Stimulated activated naive CD8-positive, alpha-beta T cell treated with anti-CD3 and anti-CD28 coated beads, Interleukin-15, amount 100 ng/mL, for 72 hours (primary cell): ENCODE measurements around the gene CAMTA1.

Experiments used
- ATAC-seq: fragments of 150-1000 bp; cut with Tn5 transposase; 2 replicates; pipeline ENCODE4 v1.10.0; 2021; ENCODE audit warnings: mild to moderate bottlenecking, moderate library complexity
- DNase-seq, 2 donors: peaks; one replicate each; pipeline ENCODE4 v3.0.0; 2021 to 2022
- H3K27ac Mint-ChIP-seq, 2 donors: one replicate each; pipeline ENCODE4 v1.8.0; 2022; ENCODE audit warnings: mild to moderate bottlenecking in 2 of 2, mixed read lengths in 2 of 2, moderate library complexity in 2 of 2
- H3K27me3 Mint-ChIP-seq: one replicate; pipeline ENCODE4 v1.8.0; 2022; ENCODE audit warnings: mixed read lengths
- H3K4me1 Mint-ChIP-seq: one replicate; pipeline ENCODE4 v1.8.0; 2022; ENCODE audit warnings: mild to moderate bottlenecking, mixed read lengths
- H3K4me3 Mint-ChIP-seq, 2 donors: one replicate each; pipeline ENCODE4 v1.8.0; 2022; ENCODE audit warnings: mild to moderate bottlenecking in 2 of 2, mixed read lengths in 2 of 2, moderate library complexity in 1 of 2
- H3K9me3 Mint-ChIP-seq, 2 donors: one replicate each; pipeline ENCODE4 v1.8.0; 2022; ENCODE audit warnings: mixed read lengths in 2 of 2

Gene CAMTA1

DNA sequence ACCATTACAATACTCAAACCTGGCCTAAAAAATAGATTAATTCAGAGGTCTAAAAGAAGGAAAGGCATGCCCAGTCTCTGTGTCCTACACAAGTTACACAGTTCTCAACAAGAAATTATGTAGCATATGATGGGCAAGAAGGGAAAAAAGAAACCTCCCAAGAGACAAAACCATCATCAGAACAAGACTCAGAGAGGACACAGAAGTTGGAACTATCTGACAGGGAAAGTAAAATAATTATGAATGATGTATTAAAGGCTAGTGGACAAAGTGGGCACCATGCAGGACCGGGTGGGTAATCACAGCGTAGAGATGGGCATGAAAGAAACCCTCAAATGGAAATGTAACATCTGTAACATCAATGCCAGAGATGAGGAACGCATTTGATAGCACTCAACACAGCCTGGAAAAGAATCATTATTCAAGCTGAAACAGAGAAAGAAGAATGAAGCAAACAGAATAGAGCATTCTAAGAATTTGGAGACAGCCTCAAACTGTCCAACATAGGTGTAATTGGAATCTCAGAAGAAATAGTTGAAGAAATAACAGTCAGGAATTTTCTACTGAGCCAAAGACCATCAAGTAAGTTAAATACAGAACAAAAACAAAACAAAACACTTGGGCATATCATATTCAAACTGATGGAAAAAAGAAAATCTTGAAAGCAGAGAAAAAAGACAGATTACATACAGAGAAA is 1028.6 kb downstream of the CAMTA1 start:
- Mint-ChIP-seq H3K27me3 (no peaks in the 10 kb centered on the region), H3K27ac (no peak overlapping the region), H3K9me3 (peaks cover 14 to 18% of the 10 kb centered on the region in 2 donors), H3K4me3 (no peak overlapping the region), H3K4me1 (no peaks in the 10 kb centered on the region)
- no peak for DNase-seq
- ATAC-seq: no peak
